CD4-positive, alpha-beta T cell treated with Interleukin-6 at 100 ng/mL for 8 hours (primary cell): ENCODE measurements around the gene TPM2.

ENCODE experiments used
- DNase-seq: peaks from one replicate; pipeline ENCODE4 v3.0.0-alpha.2; 2020; ENCODE audit warnings: mixed read lengths, low spot score

TPM2 gene

GRCh38 chr9:35689542-35690293 lies at the start of gene TPM2:
Gene TPM2, minus strand, starts transcription at chr9:35689925. Its CDS starts 108 bp downstream, at chr9:35689817.
- no peak for DNase-seq

- DNase-seq, result no peak
These were observed 49.2 kb upstream of the TPM2 start for GRCh38 chr9:35738924-35739323.

- no peak for DNase-seq
These were observed 48.5 kb upstream of the TPM2 start for GRCh38 chr9:35738186-35738585.

- DNase-seq, result no peak
These were observed 47.4 kb upstream of the TPM2 start for GRCh38 chr9:35737143-35737542.

- DNase-seq, result peak; percentile 73
These were observed 46.5 kb upstream of the TPM2 start for GRCh38 chr9:35736201-35736633.

GRCh38 chr9:35734096-35734495 lies 44.4 kb upstream of the TPM2 start:
- no peak for DNase-seq

GRCh38 chr9:35732800-35733541 lies 43.2 kb upstream of the TPM2 start:
- no peak for DNase-seq

- peak; percentile 98 for DNase-seq
These were observed 42.6 kb upstream of the TPM2 start, which contains the start of the genes CREB3 and TLN1 for GRCh38 chr9:35732185-35732799. Gene CREB3, plus strand, starts transcription at chr9:35732666. Its CDS starts 107 bp downstream, at chr9:35732773. Gene TLN1, minus strand, starts transcription at chr9:35732195. Its CDS starts 6,501 bp downstream, at chr9:35725694.

- peak; percentile 16 for DNase-seq
These were observed 41.9 kb upstream of the TPM2 start for GRCh38 chr9:35731415-35732184.

- DNase-seq, result no peak
These were observed 40.7 kb upstream of the TPM2 start for GRCh38 chr9:35730486-35730854.

- peak; percentile 30 for DNase-seq
These were observed 40.2 kb upstream of the TPM2 start for GRCh38 chr9:35729700-35730485.

GRCh38 chr9:35729101-35729500 lies 39.4 kb upstream of the TPM2 start:
- no peak for DNase-seq

GRCh38 chr9:35728041-35728971 lies 38.6 kb upstream of the TPM2 start:
- peak; percentile 47 for DNase-seq

- no peak for DNase-seq
These were observed 37.9 kb upstream of the TPM2 start for GRCh38 chr9:35727676-35728040.

- DNase-seq, result peak; percentile 37
These were observed 37.2 kb upstream of the TPM2 start for GRCh38 chr9:35726931-35727330.

- no peak for DNase-seq
These were observed 35.6 kb upstream of the TPM2 start for GRCh38 chr9:35725362-35725761.

- DNase-seq, result no peak
These were observed 34.2 kb upstream of the TPM2 start for GRCh38 chr9:35723908-35724307.

- no peak for DNase-seq
These were observed 33.7 kb upstream of the TPM2 start for GRCh38 chr9:35723426-35723825.

- no peak for DNase-seq
These were observed 29.8 kb upstream of the TPM2 start for GRCh38 chr9:35719546-35719945.
